IPS-15b (cell line): ENCODE measurements around the gene SHC3.

Experiments used
- H3K27me3 ChIP-seq: one replicate; pipeline ENCODE4 v1.6.1; 2013; ENCODE audit warnings: low read length; ENCODE audit not compliant: control insufficient read depth, insufficient read depth
- H3K36me3 ChIP-seq: one replicate; pipeline ENCODE4 v1.6.1; 2013; ENCODE audit warnings: low read length; ENCODE audit not compliant: control insufficient read depth, insufficient read depth
- H3K4me1 ChIP-seq: one replicate; pipeline ENCODE4 v1.6.1; 2013; ENCODE audit warnings: mild to moderate bottlenecking, low read length; ENCODE audit not compliant: control insufficient read depth, insufficient read depth
- H3K4me3 ChIP-seq: one replicate; pipeline ENCODE4 v1.5.1; 2013; ENCODE audit warnings: low read depth, low read length
- H3K9ac ChIP-seq: one replicate; pipeline ENCODE4 v1.6.1; 2013; ENCODE audit warnings: low read depth, mild to moderate bottlenecking, low read length
- H3K9me3 ChIP-seq: one replicate; pipeline ENCODE4 v1.6.1; 2013; ENCODE audit warnings: mild to moderate bottlenecking, low read length; ENCODE audit not compliant: control insufficient read depth, insufficient read depth

SHC3 gene

DNA sequence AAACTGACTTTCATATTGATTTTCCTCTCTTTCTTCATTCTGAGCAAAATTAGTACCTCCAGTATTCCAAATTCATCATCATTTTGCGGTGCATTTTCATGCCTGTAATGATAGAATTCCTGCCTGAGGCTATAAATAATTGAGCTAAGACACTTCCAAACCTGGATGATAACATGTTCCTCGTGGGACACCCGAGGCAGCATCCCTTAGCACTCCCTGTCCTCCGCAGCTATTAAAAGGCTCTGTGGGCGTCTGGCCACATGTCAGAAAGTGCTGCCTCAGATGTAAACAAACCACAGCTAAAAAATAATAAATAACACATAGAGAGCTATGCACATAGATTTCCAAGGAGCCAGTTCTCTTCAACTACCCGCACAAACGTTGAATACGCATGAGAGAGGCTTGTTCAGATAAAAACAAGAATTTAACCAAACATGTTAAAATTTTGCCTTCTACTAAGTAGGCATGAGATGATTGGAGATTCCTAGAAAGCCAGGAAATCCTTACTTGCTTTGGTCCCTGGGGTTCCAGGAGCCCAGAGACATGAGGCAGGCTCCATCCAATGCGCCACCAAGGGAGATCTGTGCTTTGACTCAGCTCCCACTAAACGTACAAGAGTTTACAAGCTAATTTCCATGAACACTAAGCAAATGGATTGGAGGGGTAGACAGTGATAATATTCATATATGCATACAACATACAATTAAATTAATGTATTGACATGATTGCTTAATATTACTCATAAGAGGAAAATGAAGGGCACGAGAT lies 82.7 kb downstream of the SHC3 start:
- Histone ChIP-seq H3K9ac (no peak overlapping the region), H3K4me1 (no peaks in the 10 kb centered on the region), H3K9me3 (no peaks in the 10 kb centered on the region), H3K27me3 (no peaks in the 10 kb centered on the region), H3K36me3 (no peaks in the 10 kb centered on the region), H3K4me3 (no peak overlapping the region)

DNA sequence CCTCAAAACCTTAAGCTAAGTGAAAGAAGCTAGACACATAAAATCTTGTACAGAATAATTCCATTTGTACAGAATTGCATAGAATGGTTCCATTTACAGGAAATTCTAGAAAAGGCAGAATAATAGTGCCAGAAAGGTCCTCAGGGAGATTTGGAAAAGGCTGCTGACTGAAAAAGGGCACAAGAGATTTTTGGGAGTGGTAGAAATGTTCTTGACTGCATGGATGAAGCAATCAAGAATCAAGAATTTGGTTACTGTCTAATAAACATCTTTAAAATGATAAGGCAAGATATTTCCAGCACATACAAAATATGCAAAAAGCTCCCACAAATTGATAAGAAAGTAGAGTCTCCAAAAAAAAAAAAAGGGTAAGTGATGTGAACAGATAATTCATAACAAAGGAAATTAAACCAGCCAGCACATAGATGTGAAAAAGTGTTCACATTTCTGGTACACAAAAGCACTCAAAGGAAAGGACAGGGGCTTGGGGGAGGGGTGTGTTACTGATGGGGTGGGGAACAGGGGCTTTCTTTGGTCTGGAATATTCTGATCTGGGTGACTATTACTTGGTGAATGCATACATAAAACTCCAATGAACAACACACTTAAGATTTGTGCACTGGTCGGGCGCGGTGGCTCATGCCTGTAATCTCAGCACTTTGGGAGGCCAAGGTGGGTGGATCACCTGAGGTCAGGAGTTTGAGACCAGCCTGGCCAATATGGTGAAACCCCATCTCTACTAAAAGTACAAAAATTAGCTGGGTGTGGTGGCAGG lies 85.2 kb downstream of the SHC3 start:
- no peak overlapping the region for H3K4me3 ChIP-seq
- no peaks in the 10 kb centered on the region for H3K9me3 ChIP-seq
- H3K4me1 ChIP-seq, result no peaks in the 10 kb centered on the region
- H3K27me3 ChIP-seq, result no peaks in the 10 kb centered on the region
- no peaks in the 10 kb centered on the region for H3K36me3 ChIP-seq
- H3K9ac ChIP-seq, result no peak overlapping the region

DNA sequence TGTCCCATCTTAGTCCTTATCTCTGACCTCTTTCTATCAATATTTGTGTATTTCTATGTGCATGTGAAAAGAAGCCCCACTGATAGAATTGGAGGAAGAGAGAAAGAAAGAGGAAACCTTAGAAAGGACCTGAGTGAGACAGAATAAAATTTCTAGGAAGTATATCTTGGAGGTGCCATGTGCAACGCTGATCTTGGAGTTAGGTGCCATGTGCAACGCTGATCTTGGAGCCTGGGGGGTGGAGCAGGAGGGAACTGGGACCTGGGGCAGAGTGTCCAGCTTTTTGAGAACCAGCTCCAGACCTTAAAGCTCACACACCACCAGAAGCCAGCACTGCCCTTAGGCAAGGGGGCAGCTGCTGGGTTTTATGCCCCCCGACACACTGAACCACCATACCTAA lies 89.4 kb downstream of the SHC3 start:
- Histone ChIP-seq H3K4me3 (no peak overlapping the region), H3K27me3 (no peaks in the 10 kb centered on the region), H3K9me3 (no peaks in the 10 kb centered on the region), H3K4me1 (no peaks in the 10 kb centered on the region), H3K36me3 (no peaks in the 10 kb centered on the region), H3K9ac (no peak overlapping the region)

DNA sequence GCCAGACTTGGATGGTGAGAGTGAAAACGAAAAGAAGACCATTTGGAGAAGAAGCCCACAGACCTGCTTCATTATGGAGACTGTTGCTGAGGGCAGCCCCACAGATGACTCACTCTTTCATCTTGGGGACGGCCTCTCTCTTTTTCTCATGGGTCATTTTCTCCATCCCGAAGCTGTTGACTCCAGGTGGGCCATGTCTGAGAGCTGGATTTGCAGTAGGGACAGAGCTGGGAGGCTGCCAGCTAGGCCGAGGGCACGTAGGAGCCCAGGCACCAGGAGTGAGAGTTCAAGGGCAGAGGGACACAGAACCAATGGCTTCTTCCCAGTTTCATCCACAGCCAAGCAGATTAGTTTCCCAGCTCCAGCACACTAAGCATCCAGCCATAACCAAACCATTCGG lies 95.0 kb downstream of the SHC3 start:
- Histone ChIP-seq H3K36me3 (no peaks in the 10 kb centered on the region), H3K4me3 (no peak overlapping the region), H3K4me1 (no peaks in the 10 kb centered on the region), H3K9me3 (no peaks in the 10 kb centered on the region), H3K27me3 (no peaks in the 10 kb centered on the region), H3K9ac (no peak overlapping the region)

DNA sequence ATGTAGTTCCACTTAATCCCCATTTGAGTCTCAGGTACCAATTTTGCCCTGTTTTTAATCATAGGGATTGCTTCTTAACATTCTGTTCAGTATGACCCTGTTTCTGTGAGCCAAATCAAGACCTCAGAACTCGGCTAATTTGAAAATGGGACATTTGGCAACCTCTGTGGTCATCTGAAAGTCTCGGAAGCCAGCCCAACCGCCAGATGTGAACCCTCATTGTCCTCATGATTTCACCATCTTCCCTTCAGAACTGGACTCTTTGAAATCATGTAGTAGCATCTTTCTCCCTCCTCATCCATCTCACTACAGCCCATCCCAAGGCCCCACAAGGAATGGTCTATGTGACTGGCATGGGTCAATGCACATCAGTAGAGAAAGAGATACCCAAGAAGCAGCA lies 98.4 kb downstream of the SHC3 start:
- no peaks in the 10 kb centered on the region for H3K27me3 ChIP-seq
- no peak overlapping the region for H3K9ac ChIP-seq
- no peaks in the 10 kb centered on the region for H3K9me3 ChIP-seq
- no peaks in the 10 kb centered on the region for H3K4me1 ChIP-seq
- H3K4me3 ChIP-seq, result no peak overlapping the region
- H3K36me3 ChIP-seq, result no peaks in the 10 kb centered on the region

DNA sequence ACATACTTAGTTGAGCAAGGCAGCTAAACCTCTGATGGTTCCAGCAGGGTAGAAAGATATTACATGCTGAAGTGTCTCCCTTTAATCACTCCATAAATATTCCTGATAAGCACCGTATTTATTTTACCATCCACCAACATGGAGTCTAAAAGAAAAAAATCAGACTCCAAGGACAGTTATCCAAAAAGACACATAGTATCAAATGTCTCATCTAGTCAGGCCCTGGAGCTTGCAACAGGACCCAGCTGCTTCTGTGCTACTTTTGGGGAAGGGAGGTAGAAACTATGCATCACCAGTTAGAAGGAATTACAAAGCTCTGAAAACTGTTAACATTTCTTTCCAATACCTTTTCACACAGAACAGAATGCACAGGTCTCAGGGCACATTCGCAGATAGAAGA lies 99.2 kb downstream of the SHC3 start:
- no peak overlapping the region for H3K4me3 ChIP-seq
- no peaks in the 10 kb centered on the region for H3K27me3 ChIP-seq
- H3K4me1 ChIP-seq, result no peaks in the 10 kb centered on the region
- no peaks in the 10 kb centered on the region for H3K36me3 ChIP-seq
- no peaks in the 10 kb centered on the region for H3K9me3 ChIP-seq
- no peak overlapping the region for H3K9ac ChIP-seq

DNA sequence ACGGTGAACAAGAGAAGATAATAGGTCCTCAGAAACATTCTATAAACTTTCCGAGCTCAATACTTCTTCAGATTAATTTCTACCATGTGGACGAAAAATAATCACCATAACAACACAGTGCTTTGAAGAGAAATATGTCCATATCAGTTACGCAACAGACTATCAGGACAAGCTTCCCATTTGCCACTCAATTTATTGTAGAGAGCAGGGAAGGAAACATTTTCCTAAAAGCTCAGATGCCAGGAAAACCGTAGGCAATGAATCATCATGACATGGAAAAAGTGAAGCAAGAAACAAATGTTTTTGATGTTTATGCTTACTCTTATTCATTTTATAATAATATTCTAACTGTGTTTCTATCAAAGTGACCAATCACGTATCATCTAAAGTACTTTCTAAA lies 99.8 kb downstream of the SHC3 start:
- no peaks in the 10 kb centered on the region for H3K27me3 ChIP-seq
- H3K9me3 ChIP-seq, result no peaks in the 10 kb centered on the region
- no peaks in the 10 kb centered on the region for H3K4me1 ChIP-seq
- no peak overlapping the region for H3K9ac ChIP-seq
- H3K4me3 ChIP-seq, result no peak overlapping the region
- H3K36me3 ChIP-seq, result no peaks in the 10 kb centered on the region

DNA sequence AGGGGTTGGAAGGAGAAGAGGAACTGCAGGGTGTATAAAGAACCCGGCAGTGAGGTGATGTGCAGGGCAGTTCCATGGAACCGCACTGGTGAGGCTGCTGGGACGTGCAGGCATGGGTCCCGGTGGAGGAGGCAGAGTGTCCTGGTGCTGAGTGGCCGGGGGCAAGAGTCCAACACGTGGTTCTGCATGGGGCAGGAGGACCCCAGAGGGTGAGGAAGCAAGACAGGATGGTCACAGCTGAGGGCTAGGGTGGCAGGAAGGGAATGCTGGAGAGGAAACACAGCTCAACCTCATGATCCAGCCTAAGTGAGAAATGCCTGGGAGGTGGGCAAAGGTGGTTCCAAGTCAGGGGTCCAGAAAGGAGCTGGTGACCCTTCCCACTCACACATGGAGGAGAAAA lies 100.2 kb downstream of the SHC3 start:
- Histone ChIP-seq H3K4me3 (no peak overlapping the region), H3K9ac (no peak overlapping the region), H3K4me1 (no peaks in the 10 kb centered on the region), H3K9me3 (no peaks in the 10 kb centered on the region), H3K27me3 (no peaks in the 10 kb centered on the region), H3K36me3 (no peaks in the 10 kb centered on the region)

DNA sequence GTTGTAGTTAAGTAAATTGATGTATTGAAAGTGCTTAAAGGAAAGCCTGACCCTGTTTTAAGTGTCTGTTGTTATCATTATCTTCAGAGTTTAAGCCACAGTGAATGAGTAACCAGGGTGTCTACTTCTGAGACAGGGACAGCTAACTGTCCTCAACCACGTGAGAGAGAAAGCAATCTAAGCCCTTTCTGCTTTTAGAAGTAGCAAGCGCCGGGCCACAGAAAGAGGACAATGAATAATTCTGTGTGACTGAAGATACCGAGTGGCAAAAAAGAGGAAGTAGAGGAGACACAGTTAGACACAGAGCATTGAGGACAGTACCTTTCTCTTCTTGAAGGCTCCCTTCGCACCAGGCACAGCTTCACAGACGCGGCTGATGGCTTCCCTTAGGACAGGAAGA lies 101.1 kb downstream of the SHC3 start:
- H3K27me3 ChIP-seq, result no peaks in the 10 kb centered on the region
- no peaks in the 10 kb centered on the region for H3K36me3 ChIP-seq
- no peak overlapping the region for H3K4me3 ChIP-seq
- H3K4me1 ChIP-seq, result no peaks in the 10 kb centered on the region
- H3K9me3 ChIP-seq, result no peaks in the 10 kb centered on the region
- no peak overlapping the region for H3K9ac ChIP-seq

DNA sequence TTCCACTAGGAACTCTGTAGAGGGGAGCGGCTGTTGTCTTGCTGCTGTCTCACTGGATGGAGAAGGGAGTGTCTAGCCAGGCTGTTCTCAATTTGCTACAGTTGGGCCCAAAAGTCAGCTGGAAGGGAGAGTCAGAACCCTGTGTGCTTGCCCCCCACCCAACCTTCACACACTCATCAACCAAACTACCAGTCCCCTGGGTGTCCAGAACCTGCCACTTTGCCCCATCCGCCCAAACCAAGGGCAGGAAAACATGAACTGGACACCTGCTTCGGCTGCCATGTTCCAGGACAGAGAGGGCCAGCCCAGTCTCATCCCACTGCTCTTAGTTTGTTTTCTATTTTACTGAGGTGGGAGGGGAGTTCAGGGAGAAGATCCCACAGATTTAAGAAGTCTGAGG lies 105.2 kb downstream of the SHC3 start:
- Histone ChIP-seq H3K36me3 (no peaks in the 10 kb centered on the region), H3K4me1 (no peaks in the 10 kb centered on the region), H3K27me3 (no peaks in the 10 kb centered on the region), H3K9me3 (no peaks in the 10 kb centered on the region), H3K4me3 (no peak overlapping the region), H3K9ac (no peak overlapping the region)

DNA sequence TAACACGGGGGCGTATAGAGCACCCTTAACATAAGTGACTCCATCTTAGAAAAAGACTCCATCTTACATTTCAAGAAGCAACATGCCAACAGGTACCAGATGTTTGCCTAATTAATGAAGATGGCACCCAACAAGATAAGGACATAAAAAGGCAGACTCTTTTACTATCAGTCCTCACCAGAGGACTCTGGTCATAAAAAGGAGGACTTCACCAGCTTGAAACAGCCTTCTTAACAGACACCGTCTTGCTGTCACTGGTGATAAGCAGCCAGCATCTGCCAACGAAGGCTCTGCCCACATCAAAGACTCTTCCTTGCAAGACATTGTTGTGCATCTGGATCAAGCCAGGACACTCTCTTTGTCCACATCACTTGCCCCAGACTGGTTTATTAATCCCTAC lies 107.0 kb downstream of the SHC3 start:
- Histone ChIP-seq H3K36me3 (no peaks in the 10 kb centered on the region), H3K4me3 (no peak overlapping the region), H3K9ac (no peak overlapping the region), H3K4me1 (no peaks in the 10 kb centered on the region), H3K27me3 (no peaks in the 10 kb centered on the region), H3K9me3 (no peaks in the 10 kb centered on the region)

DNA sequence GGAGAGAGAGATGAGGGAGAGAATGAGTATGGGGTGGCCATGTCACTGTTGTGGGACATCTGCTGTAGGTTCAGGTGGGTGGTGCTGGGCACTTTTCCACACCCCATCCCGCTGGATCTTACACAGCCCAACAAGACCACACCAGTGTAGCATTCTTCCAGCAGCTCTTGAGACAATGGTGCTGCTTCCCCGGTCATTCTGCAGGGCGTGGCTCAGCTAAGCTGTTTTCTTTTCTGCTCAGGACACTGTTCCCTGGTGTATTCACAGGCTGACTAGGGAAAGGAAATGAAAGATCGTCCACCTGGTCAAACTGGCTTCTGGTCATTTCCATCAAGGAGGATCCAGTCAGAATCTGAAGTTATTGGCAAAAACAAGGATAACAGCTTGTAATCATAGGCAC lies 111.8 kb downstream of the SHC3 start:
- Histone ChIP-seq H3K4me3 (no peak overlapping the region), H3K36me3 (no peaks in the 10 kb centered on the region), H3K9ac (no peak overlapping the region), H3K4me1 (no peaks in the 10 kb centered on the region), H3K27me3 (no peaks in the 10 kb centered on the region), H3K9me3 (no peaks in the 10 kb centered on the region)
